Hepatocyte (in vitro differentiated cells): ENCODE measurements around the gene ZBTB32. TPM values are rescaled to one million over a fixed set of nuclear protein-coding genes. Genes with fewer than 3 reads are reported as not detected.

Experiments used
- DNase-seq: peaks from one replicate; pipeline ENCODE4 v3.0.0-alpha.2; 2016; ENCODE audit warnings: low spot score
- H2AFZ ChIP-seq: fragments of 200-600 bp; sonication (generic); 2 replicates; pipeline ENCODE4 v1.6.0; 2016; ENCODE audit warnings: antibody characterized with exemption, mild to moderate bottlenecking
- H3K27ac ChIP-seq: fragments of 200-600 bp; sonication (generic); 2 replicates; pipeline ENCODE4 v1.5.1; 2016; ENCODE audit warnings: mild to moderate bottlenecking
- H3K27me3 ChIP-seq: fragments of 200-600 bp; sonication (generic); 2 replicates; pipeline ENCODE4 v1.6.1; 2016
- H3K36me3 ChIP-seq: fragments of 200-600 bp; sonication (generic); replicated peaks from 2 replicates; pipeline ENCODE4 v1.5.1; 2016; ENCODE audit warnings: low read depth; ENCODE audit not compliant: insufficient read depth
- H3K4me1 ChIP-seq: fragments of 200-600 bp; sonication (generic); 2 replicates; pipeline ENCODE4 v1.5.1; 2016; ENCODE audit warnings: mild to moderate bottlenecking, moderate library complexity; ENCODE audit not compliant: insufficient read depth
- H3K4me2 ChIP-seq: fragments of 200-600 bp; sonication (generic); 2 replicates; pipeline ENCODE4 v1.6.0; 2016
- H3K4me3 ChIP-seq: fragments of 200-600 bp; sonication (generic); 2 replicates; pipeline ENCODE4 v1.5.1; 2016; ENCODE audit warnings: mild to moderate bottlenecking
- H3K79me2 ChIP-seq: fragments of 200-600 bp; sonication (generic); 2 replicates; pipeline ENCODE4 v1.6.0; 2017; ENCODE audit warnings: mild to moderate bottlenecking
- H3K9me2 ChIP-seq: fragments of 200-600 bp; sonication (generic); replicated peaks from 2 replicates; pipeline ENCODE4 v1.6.0; 2017; ENCODE audit warnings: mild to moderate bottlenecking; ENCODE audit not compliant: insufficient read depth
- H3K9me3 ChIP-seq: fragments of 200-600 bp; sonication (generic); 2 replicates; pipeline ENCODE4 v1.5.1; 2016; ENCODE audit warnings: low read depth, mild to moderate bottlenecking
- H4K20me1 ChIP-seq: fragments of 200-600 bp; sonication (generic); 2 replicates; pipeline ENCODE4 v1.6.0; 2016; ENCODE audit warnings: mild to moderate bottlenecking; ENCODE audit not compliant: insufficient read depth, poor library complexity, severe bottlenecking
- CTCF ChIP-seq: fragments of 200-600 bp; sonication (generic); IDR thresholded peaks from 2 replicates; pipeline ENCODE4 v1.5.1; 2016; ENCODE audit warnings: antibody characterized with exemption, mild to moderate bottlenecking; ENCODE audit not compliant: poor library complexity
- EZH2 ChIP-seq: fragments of 200-600 bp; sonication (generic); IDR thresholded peaks from 2 replicates; pipeline ENCODE4 v1.6.1; 2016; ENCODE audit warnings: antibody characterized with exemption, mild to moderate bottlenecking, borderline replicate concordance
- EZH2phosphoT487 ChIP-seq: fragments of 200-600 bp; sonication (generic); IDR thresholded peaks from one replicate; pipeline ENCODE4 v1.6.1; 2018; ENCODE audit warnings: antibody characterized with exemption, mild to moderate bottlenecking, low read depth, moderate library complexity; ENCODE audit not compliant: unreplicated experiment, severe bottlenecking
- WGBS: methylation state at CpG from one replicate; pipeline ENCODE4 v1.1.6; 2016; ENCODE audit warnings: low lambda C conversion rate; ENCODE audit errors: missing lambda C conversion rate; 5-methylcytosine and 5-hydroxymethylcytosine counted together
- polyA plus RNA-seq: library from polyadenylated mRNA; unstranded; fragments of >200 nt; fragmentation: Nextera tagmentation; extraction: Ambion mirVana; gene quantifications from 2 replicates; pipeline ENCODE4 v1.2.1, GENCODE V29; 2016
- total RNA-seq: library from RNA; depleted of rRNA; stranded (reverse); fragments of >200 nt; gene quantifications from 2 replicates; pipeline ENCODE4 v1.2.3, GENCODE V29; 2014

Gene ZBTB32
- total and polyA plus RNA-seq, 2 experiments from 2014 or later = 0.11 TPM; not detected in 1

- under 1% methylated on average over 62 of the region's 63 CpGs for WGBS
- peaks cover 4% of the 10 kb centered on the region for H3K4me1 ChIP-seq
- H2AFZ ChIP-seq = peak overlapping the region; percentile 62
- no peaks in the 10 kb centered on the region for H3K36me3 ChIP-seq
- H3K9me3 ChIP-seq = no peaks in the 10 kb centered on the region
- H4K20me1 ChIP-seq = no peaks in the 10 kb centered on the region
- peak overlapping the region; percentile 47 for H3K4me3 ChIP-seq
- H3K9me2 ChIP-seq = no peaks in the 10 kb centered on the region
- peak; percentile 99 for DNase-seq
- TF ChIP-seq CTCF = no peak
- no peak for TF ChIP-seq EZH2
- TF ChIP-seq EZH2phosphoT487 = no peak
- no peaks in the 10 kb centered on the region for H3K79me2 ChIP-seq
- H3K27ac ChIP-seq = peak overlapping the region; percentile 50
- H3K27me3 ChIP-seq = no peaks in the 10 kb centered on the region
- H3K4me2 ChIP-seq = peak overlapping the region; percentile 92
Observed at GRCh38 chr19:35740423-35741202, 36.3 kb downstream of the ZBTB32 start.

- H3K36me3 ChIP-seq = no peaks in the 10 kb centered on the region
- WGBS = 2% methylated on average over 12 of the region's 12 CpGs
Observed at GRCh38 chr19:35741203-35741515, 36.8 kb downstream of the ZBTB32 start.

GRCh38 chr19:35742121-35742724 is 37.9 kb downstream of the ZBTB32 start, which contains the start of gene IGFLR1:
Gene IGFLR1 (minus strand): TSS chr19:35742452. CDS start chr19:35741180, 1,272 bp downstream.
- Histone ChIP-seq H3K27ac (peak within 1 kb of the TSS; percentile 41), H2AFZ (no peak within 1 kb of the TSS), H3K36me3 (no peaks in the 10 kb centered on the region), H3K4me3 (no peak within 1 kb of the TSS), H4K20me1 (no peaks in the 10 kb centered on the region), H3K9me3 (no peaks in the 10 kb centered on the region), H3K9me2 (no peaks in the 10 kb centered on the region), H3K4me1 (peaks cover 9% of the 10 kb centered on the region), H3K27me3 (no peaks in the 10 kb centered on the region), H3K4me2 (peak within 1 kb of the TSS; percentile 92), H3K79me2 (peaks cover 15% of the 10 kb centered on the region)
- DNase-seq = no peak
- TF ChIP-seq EZH2 (no peak), CTCF (no peak)
- 95% methylated on average over 9 of the region's 9 CpGs for WGBS

More at GRCh38 chr19:35741203-35741515, 36.8 kb downstream of the ZBTB32 start:
- TF ChIP-seq EZH2 (no peak), CTCF (no peak), EZH2phosphoT487 (no peak)
- no peaks in the 10 kb centered on the region for H4K20me1 ChIP-seq
- peak overlapping the region; percentile 92 for H3K4me2 ChIP-seq
- H3K9me2 ChIP-seq = no peaks in the 10 kb centered on the region
- peaks cover 6% of the 10 kb centered on the region for H3K4me1 ChIP-seq
- H3K79me2 ChIP-seq = peaks cover 5% of the 10 kb centered on the region
- peak overlapping the region; percentile 28 for H3K4me3 ChIP-seq
- H2AFZ ChIP-seq = peak overlapping the region; percentile 62
- H3K27ac ChIP-seq = peak overlapping the region; percentile 41
- no peaks in the 10 kb centered on the region for H3K9me3 ChIP-seq
- DNase-seq = no peak
- H3K27me3 ChIP-seq = no peaks in the 10 kb centered on the region
